ENCODE results near the gene DRD1. TPM values are rescaled to one million over a fixed set of nuclear protein-coding genes. Genes with fewer than 3 reads are reported as not detected.

Gene DRD1
- total RNA-seq, 1 experiment from 2014 or later, result 0.54 TPM

- Histone ChIP-seq H3K4me3 (replicated peaks in 1 of 2; ENCODE audit: low read depth in 1 of 2, low read length in 2 of 2) (no peak overlapping the region), H3K9me2 (ENCODE audit: insufficient read depth) (no peaks in the 10 kb centered on the region), H3K27ac (ENCODE audit: low read depth, low read length) (no peak overlapping the region), H3K9ac (ENCODE audit: low read length) (no peak overlapping the region), H3K79me2 (ENCODE audit: insufficient read depth, low read length) (peaks cover 97% of the 10 kb centered on the region), H3K27me3 (ENCODE audit: insufficient read depth, low read length) (no peaks in the 10 kb centered on the region), H3K36me3 (ENCODE audit: control insufficient read depth in 1 of 2, insufficient read depth in 2 of 2, low read length in 2 of 2) (peaks cover 39% of the 10 kb centered on the region in 2 experiments; a peak in 3 of 4 replicates), H2AFZ (ENCODE audit: low read depth, low read length, poor library complexity, severe bottlenecking) (no peak overlapping the region), H4K20me1 (ENCODE audit: insufficient read depth) (peaks cover 18% of the 10 kb centered on the region), H3K4me2 (ENCODE audit: low read length) (no peak overlapping the region), H3K4me1 (ENCODE audit: control insufficient read depth in 1 of 2, insufficient read depth in 2 of 2, low read length in 2 of 2) (no peaks in the 10 kb centered on the region), H3K9me3 (ENCODE audit: control insufficient read depth in 1 of 2, insufficient read depth in 1 of 2, low read depth in 1 of 2, low read length in 2 of 2) (no peaks in the 10 kb centered on the region)
- ATAC-seq (no peak), DNase-seq (ENCODE audit: low read depth, low spot score) (no peak)
- CTCF ChIA-PET, result no interaction called here
- TF ChIP-seq ZFX (IDR thresholded peaks at IDR 0.05), result no peak
- no peak for TF ChIP-seq SP1 (IDR thresholded peaks at IDR 0.05; ENCODE audit: low read depth)
- TF ChIP-seq ELF1 (IDR thresholded peaks at IDR 0.05; ENCODE audit: borderline replicate concordance, low read depth), result no peak
- no peak for TF ChIP-seq CEBPB (IDR thresholded peaks at IDR 0.05; ENCODE audit: low read depth)
- no peak for TF ChIP-seq RAD21 (IDR thresholded peaks at IDR 0.05; ENCODE audit: low read depth)
- TF ChIP-seq EZH2 (IDR thresholded peaks at IDR 0.05), result no peak
- no peak for TF ChIP-seq YY1 (IDR thresholded peaks at IDR 0.05; ENCODE audit: extremely low read depth, insufficient replicate concordance, low read depth, low read length)
- no peak for TF ChIP-seq POLR2AphosphoS5 (IDR thresholded peaks at IDR 0.05; ENCODE audit: low read depth, low read length)
- no peak for TF ChIP-seq MAX (IDR thresholded peaks at IDR 0.05)
- no peak for TF ChIP-seq EGR1 (IDR thresholded peaks at IDR 0.05; ENCODE audit: low read depth)
- no peak for TF ChIP-seq SIN3A (IDR thresholded peaks at IDR 0.05; ENCODE audit: low read depth)
- TF ChIP-seq CBX3 (IDR thresholded peaks at IDR 0.05; ENCODE audit: low read depth), result no peak
- TF ChIP-seq ZNF274 (IDR thresholded peaks at IDR 0.05; ENCODE audit: low read depth, low read length), result no peak
- no peak for TF ChIP-seq EZH2phosphoT487 (IDR thresholded peaks at IDR 0.05; ENCODE audit: borderline replicate concordance)
- TF ChIP-seq REST (IDR thresholded peaks at IDR 0.05; ENCODE audit: low read depth), result no peak
- no peak for TF ChIP-seq CTCF (IDR thresholded peaks at IDR 0.05 in 2 of 3, conservative IDR thresholded peaks at IDR 0.05 in 1 of 3; ENCODE audit: borderline replicate concordance in 1 of 3, insufficient read depth in 1 of 3, low read depth in 2 of 3, low read length in 2 of 3)
- TF ChIP-seq TCF7L2 (IDR thresholded peaks at IDR 0.05; ENCODE audit: borderline replicate concordance, extremely low read depth, insufficient read depth, insufficient read length), result no peak
- RAD21 ChIA-PET (ENCODE audit: low non-redundant PET in 1 of 2, low total read pairs in 2 of 2, uncharacterized antibody in 2 of 2, unreplicated experiment in 2 of 2), result no interaction called here
- intact Hi-C loops (cut with micrococcal nuclease), result no loop called here
- no TSS peak for BruUV-seq (replicated peaks)
- POLR2A ChIA-PET, result no interaction called here
Observed at GRCh38 chr5:175493726-175494125, 49.7 kb upstream of the DRD1 start.

Data from HCT116 (cell line).